CD14-positive monocyte (primary cell): ENCODE measurements around the gene RAB14. TPM values are rescaled to one million over a fixed set of nuclear protein-coding genes. Genes with fewer than 3 reads are reported as not detected.

Experiments
- DNase-seq, 3 donors: peaks; one replicate each; pipeline ENCODE4 v3.0.0-alpha.2; 2011 to 2022
- H2AFZ ChIP-seq: 2 replicates; pipeline ENCODE4 v1.6.0; 2012; ENCODE audit warnings: mild to moderate bottlenecking, low read depth, low read length, inconsistent platforms; ENCODE audit not compliant: insufficient read depth, poor library complexity, severe bottlenecking
- H3K27ac ChIP-seq, 2 donors: 1 replicate in 1 of 2; 2 replicates in 1 of 2; pipeline ENCODE4 v1.5.1; 2012 to 2013; ENCODE audit warnings: low read length in 2 of 2, control low read depth in 1 of 2, inconsistent platforms in 1 of 2, low read depth in 1 of 2, mild to moderate bottlenecking in 1 of 2
- H3K27me3 ChIP-seq, 2 donors: one replicate each; pipeline versions ENCODE4 v1.6.0 to v1.6.1; 2011 to 2013; ENCODE audit warnings: low read length in 2 of 2; ENCODE audit not compliant: control insufficient read depth in 2 of 2, insufficient read depth in 2 of 2
- H3K36me3 ChIP-seq, 2 donors: replicated peaks in 1 of 2; 1 replicate in 1 of 2; 2 replicates in 1 of 2; pipeline versions ENCODE4 v1.5.1 to v1.6.1; 2012 to 2013; ENCODE audit warnings: low read length in 2 of 2, control low read depth in 1 of 2, inconsistent platforms in 1 of 2, mild to moderate bottlenecking in 1 of 2; ENCODE audit not compliant: insufficient read depth in 2 of 2, control insufficient read depth in 1 of 2
- H3K4me1 ChIP-seq, 2 donors: 1 replicate in 1 of 2; 2 replicates in 1 of 2; pipeline versions ENCODE4 v1.5.1 to v1.6.1; 2012 to 2013; ENCODE audit warnings: low read length in 2 of 2, control low read depth in 1 of 2, inconsistent platforms in 1 of 2, mild to moderate bottlenecking in 1 of 2, moderate library complexity in 1 of 2; ENCODE audit not compliant: insufficient read depth in 2 of 2, control insufficient read depth in 1 of 2
- H3K4me2 ChIP-seq: replicated peaks from 2 replicates; pipeline ENCODE3; 2012; ENCODE audit warnings: low read length, moderate library complexity, mild to moderate bottlenecking; ENCODE audit not compliant: poor library complexity, severe bottlenecking; ENCODE audit errors: extremely low read depth
- H3K4me3 ChIP-seq, 3 experiments: fragments of 200-600 bp in 1 of 3; sonication (generic) in 1 of 3; replicated peaks in 1 of 3; 1 replicate in 2 of 3; 2 replicates in 1 of 3; pipeline ENCODE4 v1.5.1; 2011 to 2013; ENCODE audit warnings: low read length in 3 of 3, mild to moderate bottlenecking in 3 of 3, control low read depth in 2 of 3, low read depth in 2 of 3, inconsistent platforms in 1 of 3, moderate library complexity in 1 of 3
- H3K79me2 ChIP-seq: 2 replicates; pipeline ENCODE4 v1.6.0; 2012; ENCODE audit warnings: mild to moderate bottlenecking, control low read depth, inconsistent platforms, low read length, moderate library complexity; ENCODE audit not compliant: insufficient read depth
- H3K9ac ChIP-seq: 2 replicates; pipeline ENCODE4 v1.6.0; 2017; ENCODE audit warnings: low read length, mild to moderate bottlenecking; ENCODE audit not compliant: insufficient read depth, poor library complexity, severe bottlenecking
- H3K9me3 ChIP-seq, 2 donors: replicated peaks in 1 of 2; 1 replicate in 1 of 2; 2 replicates in 1 of 2; pipeline versions ENCODE4 v1.5.1 to v1.6.1; 2012 to 2013; ENCODE audit warnings: low read length in 2 of 2, control low read depth in 1 of 2; ENCODE audit not compliant: control insufficient read depth in 1 of 2, insufficient read depth in 1 of 2
- H4K20me1 ChIP-seq: 2 replicates; pipeline ENCODE4 v1.6.0; 2012; ENCODE audit warnings: mild to moderate bottlenecking, low read length, control low read depth, moderate library complexity; ENCODE audit not compliant: insufficient read depth
- H3K27ac Mint-ChIP-seq, 7 donors: one replicate each; pipeline ENCODE4 v1.8.0; 2020; ENCODE audit warnings: mild to moderate bottlenecking in 7 of 7, mixed read lengths in 7 of 7, moderate library complexity in 6 of 7, inconsistent platforms in 2 of 7
- H3K27me3 Mint-ChIP-seq, 3 donors: one replicate each; pipeline ENCODE4 v1.8.0; 2021 to 2022; ENCODE audit warnings: low read depth in 3 of 3, mild to moderate bottlenecking in 3 of 3, mixed read lengths in 3 of 3, moderate library complexity in 3 of 3, inconsistent platforms in 1 of 3
- H3K36me3 Mint-ChIP-seq, 2 donors: one replicate each; pipeline ENCODE4 v1.8.0; 2020; ENCODE audit warnings: mixed read lengths in 2 of 2, inconsistent platforms in 1 of 2, mild to moderate bottlenecking in 1 of 2
- H3K4me1 Mint-ChIP-seq: one replicate; pipeline ENCODE4 v1.8.0; 2020; ENCODE audit warnings: mild to moderate bottlenecking, mixed read lengths
- H3K4me3 Mint-ChIP-seq, 2 donors: one replicate each; pipeline ENCODE4 v1.8.0; 2020; ENCODE audit warnings: mild to moderate bottlenecking in 2 of 2, mixed read lengths in 2 of 2, moderate library complexity in 1 of 2
- H3K9me3 Mint-ChIP-seq, 7 donors: one replicate each; pipeline ENCODE4 v1.8.0; 2020 to 2022; ENCODE audit warnings: mixed read lengths in 7 of 7, mild to moderate bottlenecking in 6 of 7, moderate library complexity in 6 of 7, inconsistent platforms in 2 of 7
- CTCF ChIP-seq: fragments of 200-600 bp; IDR thresholded peaks from one replicate; pipeline ENCODE4 v1.8.0; 2022; ENCODE audit warnings: antibody characterized with exemption, mild to moderate bottlenecking
- WGBS: methylation state at CpG from one replicate; pipeline ENCODE4 v1.1.5; 2013; ENCODE audit warnings: missing lambda C conversion rate; ENCODE audit not compliant: insufficient coverage; 5-methylcytosine and 5-hydroxymethylcytosine counted together
- intact Hi-C, 2 donors: fragments of 100-400 bp; cut with micrococcal nuclease; formaldehyde crosslinking; loops; one replicate each; pipeline versions ENCODE4 v1.15.0 to v1.15.1; 2023
- polyA plus RNA-seq, 3 donors: library from polyadenylated mRNA; depleted of rRNA in 1 of 3; unstranded in 2 of 3; stranded (reverse) in 1 of 3; fragments of 300-500 nt in 2 of 3; fragments of >200 nt in 1 of 3; fragmentation: Illumina TruSeq in 2 of 3; gene quantifications; 1 replicate in 2 of 3; 2 replicates in 1 of 3; pipeline ENCODE4 v1.2.3, GENCODE V29; 2012 to 2021

Gene RAB14
- polyA plus RNA-seq, 3 donors, result 23.1 to 60.0 (median 44.4) TPM

GRCh38 chr9:121194730-121195129 is 6.9 kb downstream of the RAB14 start:
- Mint-ChIP-seq H3K27me3 (no peaks in the 10 kb centered on the region), H3K9me3 (no peaks in the 10 kb centered on the region), H3K36me3 (peaks cover 9 to 11% of the 10 kb centered on the region in 2 donors), H3K4me1 (peaks cover 74% of the 10 kb centered on the region), H3K27ac (peak overlapping the region in 1 of 7 donors; percentile 25), H3K4me3 (no peak overlapping the region)
- TF ChIP-seq CTCF, result no peak
- no CpG with 5 or more reads among the region's 1 CpG for WGBS
- Histone ChIP-seq H3K4me1 (peaks cover 11 to 66% of the 10 kb centered on the region in 2 donors), H3K36me3 (peaks cover 0 to 8% of the 10 kb centered on the region in 2 donors), H3K4me2 (no peak overlapping the region), H3K27me3 (no peaks in the 10 kb centered on the region), H3K4me3 (no peak overlapping the region), H4K20me1 (peaks cover 100% of the 10 kb centered on the region), H3K79me2 (peaks cover 100% of the 10 kb centered on the region), H3K9me3 (no peaks in the 10 kb centered on the region), H3K27ac (peak overlapping the region in 1 of 2 donors; percentile 46), H3K9ac (no peak overlapping the region), H2AFZ (no peak overlapping the region)
- intact Hi-C loops, result no loop called here
- no peak for DNase-seq

GRCh38 chr9:121192959-121193640 is 8.6 kb downstream of the RAB14 start:
- intact Hi-C loops, result no loop called here
- H3K9me3 ChIP-seq, result no peaks in the 10 kb centered on the region
- no peaks in the 10 kb centered on the region for H3K9me3 Mint-ChIP-seq
- peaks cover 4 to 21% of the 10 kb centered on the region in 2 donors for H3K36me3 ChIP-seq
- no peak overlapping the region for H3K9ac ChIP-seq
- no peak overlapping the region for H3K4me3 Mint-ChIP-seq
- DNase-seq, result no peak
- no peaks in the 10 kb centered on the region for H3K27me3 Mint-ChIP-seq
- peak overlapping the region in 1 of 7 donors; percentile 32 for H3K27ac Mint-ChIP-seq
- H3K79me2 ChIP-seq, result peaks cover 100% of the 10 kb centered on the region
- H3K36me3 Mint-ChIP-seq, result peaks cover 12 to 15% of the 10 kb centered on the region in 2 donors
- no peaks in the 10 kb centered on the region for H3K27me3 ChIP-seq
- TF ChIP-seq CTCF, result no peak
- H3K4me3 ChIP-seq, result no peak overlapping the region
- no peak overlapping the region for H3K4me2 ChIP-seq
- no CpG with 5 or more reads among the region's 1 CpG for WGBS
- H4K20me1 ChIP-seq, result peaks cover 98% of the 10 kb centered on the region
- no peak overlapping the region for H2AFZ ChIP-seq
- H3K4me1 ChIP-seq, result peaks cover 5 to 50% of the 10 kb centered on the region in 2 donors
- peak overlapping the region in 1 of 2 donors; percentile 23 for H3K27ac ChIP-seq
- H3K4me1 Mint-ChIP-seq, result peaks cover 58% of the 10 kb centered on the region
